ENCODE measurements around the gene LSAMP. TPM values are rescaled to one million over a fixed set of nuclear protein-coding genes. Genes with fewer than 3 reads are reported as not detected.

The LSAMP gene
- total and polyA plus RNA-seq, 2 donors (not counting 1 experiment from before 2014, with no cell fraction given) = not detected

- POLR2A ChIA-PET = no interaction called here
- H3K4me2 ChIP-seq (replicated peaks; ENCODE audit: low read depth, low read length, poor library complexity, severe bottlenecking) = no peak overlapping the region
- peaks cover 0 to 2% (median 0%) of the 10 kb centered on the region in 3 donors for H3K9me3 ChIP-seq (ENCODE audit: control extremely low read depth in 1 of 3, control insufficient read depth in 2 of 3, insufficient read depth in 1 of 3, low read length in 2 of 3)
- no peaks in the 10 kb centered on the region for H3K27me3 ChIP-seq (replicated peaks in 1 of 4; ENCODE audit: control extremely low read depth in 1 of 4, control insufficient read depth in 3 of 4, insufficient read depth in 4 of 4, low read length in 3 of 4)
- no peaks in the 10 kb centered on the region for H3K4me1 ChIP-seq (ENCODE audit: control insufficient read depth in 2 of 2, insufficient read depth in 2 of 2, low read length in 2 of 2)
- H3K9ac ChIP-seq (ENCODE audit: low read length) = no peak overlapping the region
- CTCF ChIA-PET = no interaction called here
- no peaks in the 10 kb centered on the region for H3K79me2 ChIP-seq (ENCODE audit: control insufficient read depth, insufficient read depth, low read length)
- DNase-seq = no peak
- H3K27ac Mint-ChIP-seq = no peak overlapping the region
- H3K4me3 Mint-ChIP-seq = no peak overlapping the region
- intact Hi-C loops (cut with micrococcal nuclease) = loop anchor here (5.0 kb wide), 1 partner anchor 617 kb away; no protein-coding TSS in a partner anchor
- H4K20me1 ChIP-seq (ENCODE audit: control insufficient read depth, insufficient read depth, low read length, poor library complexity, severe bottlenecking) = no peaks in the 10 kb centered on the region
- H3K27me3 Mint-ChIP-seq = no peaks in the 10 kb centered on the region
- no peak overlapping the region for H2AFZ ChIP-seq (ENCODE audit: insufficient read depth, low read depth, low read length, poor library complexity, severe bottlenecking)
- H3K4me1 Mint-ChIP-seq = no peaks in the 10 kb centered on the region
- TF ChIP-seq EZH2 (IDR thresholded peaks at IDR 0.05; ENCODE audit: borderline replicate concordance, insufficient read depth, low read depth, low read length, poor library complexity, severe bottlenecking) = no peak
- TF ChIP-seq CTCF (IDR thresholded peaks at IDR 0.05) = peak; percentile 75
- no peak for ATAC-seq (ENCODE audit: low read depth)
- no peaks in the 10 kb centered on the region for H3K9me3 Mint-ChIP-seq (ENCODE audit: insufficient read depth)
- WGBS (ENCODE audit: insufficient coverage) = no CpG with 5 or more reads among the region's 5 CpGs
- no peaks in the 10 kb centered on the region for H3K36me3 ChIP-seq (replicated peaks in 1 of 2; ENCODE audit: control extremely low read depth in 1 of 2, control insufficient read depth in 1 of 2, extremely low read depth in 1 of 2, insufficient read depth in 2 of 2, low read length in 1 of 2)
- no peak overlapping the region for H3K27ac ChIP-seq (ENCODE audit: low read length in 2 of 2)
- H3K4me3 ChIP-seq (ENCODE audit: control extremely low read depth in 1 of 5, extremely low read depth in 1 of 5, insufficient read depth in 1 of 5, low read depth in 2 of 5, low read length in 4 of 5) = no peak overlapping the region
Measured at GRCh38 chr3:116140100-116140689, 305.1 kb downstream of the LSAMP start.

- Histone ChIP-seq H3K27me3 (replicated peaks in 1 of 4; ENCODE audit: control extremely low read depth in 1 of 4, control insufficient read depth in 3 of 4, insufficient read depth in 4 of 4, low read length in 3 of 4) (no peaks in the 10 kb centered on the region), H3K79me2 (ENCODE audit: control insufficient read depth, insufficient read depth, low read length) (no peaks in the 10 kb centered on the region), H2AFZ (ENCODE audit: insufficient read depth, low read depth, low read length, poor library complexity, severe bottlenecking) (no peak overlapping the region), H3K9ac (ENCODE audit: low read length) (no peak overlapping the region), H4K20me1 (ENCODE audit: control insufficient read depth, insufficient read depth, low read length, poor library complexity, severe bottlenecking) (no peaks in the 10 kb centered on the region), H3K9me3 (ENCODE audit: control extremely low read depth in 1 of 3, control insufficient read depth in 2 of 3, insufficient read depth in 1 of 3, low read length in 2 of 3) (no peaks in the 10 kb centered on the region), H3K27ac (ENCODE audit: low read length in 2 of 2) (no peak overlapping the region), H3K4me2 (replicated peaks; ENCODE audit: low read depth, low read length, poor library complexity, severe bottlenecking) (no peak overlapping the region), H3K36me3 (replicated peaks in 1 of 2; ENCODE audit: control extremely low read depth in 1 of 2, control insufficient read depth in 1 of 2, extremely low read depth in 1 of 2, insufficient read depth in 2 of 2, low read length in 1 of 2) (no peaks in the 10 kb centered on the region), H3K4me1 (ENCODE audit: control insufficient read depth in 2 of 2, insufficient read depth in 2 of 2, low read length in 2 of 2) (no peaks in the 10 kb centered on the region), H3K4me3 (ENCODE audit: control extremely low read depth in 1 of 5, extremely low read depth in 1 of 5, insufficient read depth in 1 of 5, low read depth in 2 of 5, low read length in 4 of 5) (no peak overlapping the region)
- DNase-seq (no peak), ATAC-seq (ENCODE audit: low read depth) (no peak)
- WGBS (ENCODE audit: insufficient coverage) = no CpG with 5 or more reads among the region's 2 CpGs
- Mint-ChIP-seq H3K4me3 (no peak overlapping the region), H3K27me3 (no peaks in the 10 kb centered on the region), H3K9me3 (ENCODE audit: insufficient read depth) (no peaks in the 10 kb centered on the region), H3K27ac (no peak overlapping the region), H3K4me1 (no peaks in the 10 kb centered on the region)
- no peak for TF ChIP-seq CTCF (IDR thresholded peaks at IDR 0.05)
- no peak for TF ChIP-seq EZH2 (IDR thresholded peaks at IDR 0.05; ENCODE audit: borderline replicate concordance, insufficient read depth, low read depth, low read length, poor library complexity, severe bottlenecking)
- ChIA-PET CTCF (no interaction called here), POLR2A (no interaction called here)
- intact Hi-C loops (cut with micrococcal nuclease) = loop anchor here (5.0 kb wide), 1 partner anchor 618 kb away; no protein-coding TSS in a partner anchor
Measured at GRCh38 chr3:116139641-116140040, 305.6 kb downstream of the LSAMP start.
